Stimulated activated CD8-positive, alpha-beta memory T cell treated with anti-CD3 and anti-CD28 coated beads, Interleukin-12 subunit alpha, Interleukin-12 subunit beta, amount 100 ng/mL, for 24 hours (primary cell): ENCODE data around the gene FGD2.
"Not testable (repeated sequence)": the region's sequence is repeated elsewhere in the genome, so short reads cannot be mapped to it uniquely, and the experiment has no call there.

Source experiments
- DNase-seq: peaks from one replicate; pipeline ENCODE4 v3.0.0-alpha.2; 2020; ENCODE audit errors: extremely low read depth

Gene FGD2

DNA sequence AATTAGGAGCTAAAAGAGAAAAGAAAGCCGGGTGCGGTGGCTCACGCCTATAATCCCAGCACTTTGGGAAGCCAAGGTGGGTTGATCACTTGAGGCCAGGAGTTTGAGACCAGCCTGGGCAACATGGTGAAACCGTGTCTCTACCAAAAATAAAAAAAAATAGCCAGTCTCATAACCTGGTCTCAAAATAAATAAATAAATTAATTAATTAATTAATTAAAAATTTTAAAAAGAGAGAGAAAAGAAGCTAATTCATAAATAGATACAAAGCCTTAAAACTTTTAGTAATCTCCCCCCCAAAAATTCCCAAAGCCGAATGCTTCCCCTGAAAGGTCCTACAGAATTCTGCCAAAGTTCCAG, 53.5 kb downstream of the FGD2 start:
- not testable (repeated sequence) for DNase-seq

DNA sequence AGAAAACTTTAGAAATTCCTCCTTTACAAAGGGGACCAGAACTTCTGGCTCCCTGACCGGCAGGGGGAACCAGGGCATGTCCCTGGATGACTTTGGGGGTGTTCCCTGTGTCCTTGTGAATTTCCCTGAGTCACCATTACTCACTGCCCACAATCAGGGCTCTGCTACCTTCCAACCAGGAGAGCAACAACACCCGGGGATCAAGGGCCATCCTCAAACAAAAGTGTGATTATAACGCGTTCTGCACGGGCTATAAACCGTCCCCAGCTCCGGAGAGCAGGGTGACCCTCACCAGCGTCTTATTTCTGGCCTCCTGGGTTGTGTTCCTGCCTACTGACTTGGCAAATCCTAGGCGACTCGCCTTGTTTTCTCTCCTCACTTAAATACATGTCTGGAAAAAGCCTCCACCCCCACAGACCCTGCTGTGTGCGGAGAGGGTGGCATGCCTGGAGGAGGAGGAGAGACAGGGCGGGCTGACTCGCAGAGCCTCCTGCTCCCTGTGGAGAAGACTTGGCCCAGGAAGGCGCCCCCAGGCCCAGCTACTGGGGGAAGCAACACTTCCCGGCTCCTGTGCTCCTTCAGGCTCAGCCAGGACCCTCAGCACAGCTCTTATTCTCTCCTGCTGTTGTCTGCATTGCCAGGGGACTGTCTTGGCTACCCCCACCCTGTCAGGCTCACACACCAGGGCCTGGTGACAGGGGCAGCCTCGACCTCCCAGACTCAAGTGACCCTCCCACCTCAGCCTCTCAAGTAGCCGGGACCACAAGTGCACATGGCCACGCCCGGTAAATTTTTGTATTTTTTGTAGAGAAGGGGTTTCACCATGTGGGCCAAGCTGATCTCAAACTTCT, 54.1 kb downstream of the FGD2 start:
- no peak for DNase-seq

DNA sequence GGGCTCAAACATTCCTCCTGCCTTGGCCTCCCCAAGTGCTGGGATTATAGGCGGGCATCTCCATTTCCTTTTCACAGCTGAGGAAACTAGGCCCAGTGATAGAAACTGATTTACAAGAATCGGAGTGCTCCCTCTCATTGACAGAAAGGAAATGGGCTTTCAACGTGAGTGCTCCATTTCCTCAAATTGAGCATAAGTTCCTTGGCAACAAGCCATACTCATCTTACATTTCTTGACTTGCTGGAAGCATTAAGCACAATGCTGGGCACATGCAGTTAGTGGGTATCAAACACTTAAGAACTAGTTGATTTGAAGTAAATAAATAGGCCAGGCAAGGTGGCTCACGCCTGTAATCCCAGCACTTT, 54.7 kb downstream of the FGD2 start:
- DNase-seq = no peak

DNA sequence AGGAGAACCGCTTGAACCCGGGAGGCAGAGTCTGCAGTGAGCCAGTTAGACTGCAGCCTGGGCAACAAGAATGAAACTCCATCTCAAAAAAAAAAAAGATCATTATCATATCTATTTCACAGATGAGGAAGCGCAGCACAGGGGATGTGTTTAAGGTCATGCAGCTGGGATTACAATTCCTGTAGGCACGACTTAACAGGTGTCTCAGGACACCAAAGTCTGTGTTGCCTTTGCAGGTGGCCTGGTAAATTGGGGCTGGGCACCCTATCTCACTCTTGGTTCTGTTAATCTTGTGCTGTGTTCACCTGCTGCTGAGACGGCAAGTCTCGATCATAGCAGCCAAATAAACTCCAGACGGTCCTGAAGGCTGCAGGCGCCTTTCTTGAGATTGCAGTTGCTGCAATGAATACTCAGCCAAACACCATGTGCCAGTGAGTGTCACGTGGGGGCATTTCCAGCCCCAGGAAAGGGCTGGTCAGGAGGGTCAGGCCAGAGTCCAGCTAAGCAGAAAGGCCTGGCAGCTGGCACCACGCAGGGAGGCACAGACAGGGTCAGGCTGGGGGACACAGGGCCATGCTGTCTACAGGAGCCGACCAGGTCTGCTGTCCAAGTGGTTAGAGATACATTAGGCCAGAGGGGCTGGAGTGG, 55.8 kb downstream of the FGD2 start:
- DNase-seq = no peak

DNA sequence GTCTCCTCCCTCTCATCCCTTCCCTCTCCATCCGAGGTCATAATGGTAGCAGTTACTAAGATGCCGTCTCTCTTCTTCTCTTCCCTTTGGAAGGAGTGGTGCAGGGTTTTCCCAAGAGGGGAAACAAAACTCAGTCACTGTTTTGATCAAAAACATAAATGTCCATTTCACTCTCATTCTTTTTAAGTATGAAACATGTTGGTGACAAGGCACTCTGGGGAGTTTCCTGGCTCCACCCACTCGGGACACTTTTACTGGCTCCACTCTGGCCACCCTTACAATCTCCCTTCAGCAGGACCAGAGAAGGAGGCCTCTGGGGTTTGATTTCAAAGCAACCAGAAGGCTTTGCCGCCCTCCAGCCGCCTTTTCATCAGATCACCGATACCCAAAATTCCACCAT, 57.0 kb downstream of the FGD2 start:
- DNase-seq = no peak

DNA sequence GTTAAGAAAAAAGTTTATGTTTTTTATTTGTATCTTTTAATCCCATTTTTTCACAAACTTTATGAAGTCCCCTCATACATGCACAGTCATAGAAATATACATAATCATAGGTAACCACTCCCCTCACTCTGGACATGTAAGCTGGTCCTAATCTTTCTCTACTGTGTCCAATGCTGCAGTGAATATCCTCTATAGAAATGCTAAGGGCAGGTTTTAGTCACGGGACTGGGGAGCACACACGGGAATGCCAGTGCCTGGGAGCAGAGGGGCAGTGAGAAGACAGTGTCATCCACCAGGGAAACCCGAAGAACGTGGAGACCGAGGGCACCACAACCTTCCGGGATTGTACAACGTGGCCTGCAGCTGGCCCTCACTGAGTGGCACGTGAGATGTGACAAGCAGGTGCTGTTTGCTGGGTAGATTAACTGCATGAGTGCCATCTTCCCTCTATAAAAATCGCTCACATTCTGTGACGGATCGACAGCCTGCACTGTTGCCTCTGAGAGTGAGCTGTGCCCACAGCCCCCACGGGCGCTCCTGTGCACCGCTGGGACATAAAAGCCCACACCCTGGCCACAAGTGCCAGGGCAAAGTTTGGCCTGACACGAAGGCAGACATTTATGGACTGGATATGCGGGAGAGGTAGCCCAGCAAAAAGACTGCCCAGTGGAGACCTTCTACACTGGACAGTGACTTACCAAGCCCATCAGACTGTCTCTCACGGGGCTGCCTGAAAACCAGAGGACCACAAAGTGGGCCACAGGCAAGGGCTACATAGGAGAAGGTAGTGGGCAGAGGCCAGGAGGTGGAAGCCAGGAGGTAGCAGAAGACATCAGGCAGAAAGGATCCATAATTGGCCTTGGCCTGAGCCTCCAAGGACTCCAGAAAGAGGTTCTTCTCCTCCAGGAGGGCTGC, 63.2 kb downstream of the FGD2 start:
- DNase-seq = no peak

DNA sequence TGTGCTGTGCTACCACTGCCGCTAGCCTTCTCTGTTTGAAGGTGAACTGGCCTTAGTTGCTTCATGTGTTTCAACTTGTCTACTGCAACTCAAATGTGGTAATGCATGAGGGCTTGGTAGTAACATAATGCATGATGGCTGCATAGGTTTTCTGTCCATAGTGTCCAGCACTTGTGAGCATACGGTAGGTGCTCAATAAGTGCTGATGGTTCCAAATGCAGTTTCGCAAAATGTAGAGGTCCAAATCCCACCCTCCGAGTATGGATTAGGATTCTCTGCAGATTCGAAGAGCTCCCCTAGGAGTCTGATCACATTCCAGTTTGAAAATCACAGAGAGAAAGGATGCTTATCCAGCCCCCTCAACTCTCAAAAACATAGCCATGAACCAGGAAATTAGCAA, 64.2 kb downstream of the FGD2 start:
- no peak for DNase-seq

DNA sequence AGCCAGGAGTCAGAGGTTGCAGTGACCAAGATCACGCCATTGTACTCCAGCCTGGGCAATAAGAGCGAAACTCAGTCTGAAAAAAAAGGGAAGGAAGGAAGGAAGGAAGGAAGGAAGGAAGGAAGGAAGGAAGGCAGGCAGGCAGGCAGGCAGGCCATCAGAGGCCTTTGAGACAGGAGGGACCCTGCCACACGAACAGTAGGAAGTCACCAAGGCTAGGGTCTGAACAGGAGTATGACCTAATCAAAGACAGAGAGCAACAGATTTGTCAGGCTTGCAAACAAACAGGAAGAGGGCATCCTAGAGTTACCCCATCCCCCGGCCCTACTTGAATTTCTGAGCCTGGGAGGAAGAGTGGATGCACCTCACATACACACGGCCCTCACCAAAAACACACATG, 67.1 kb downstream of the FGD2 start:
- no peak for DNase-seq

DNA sequence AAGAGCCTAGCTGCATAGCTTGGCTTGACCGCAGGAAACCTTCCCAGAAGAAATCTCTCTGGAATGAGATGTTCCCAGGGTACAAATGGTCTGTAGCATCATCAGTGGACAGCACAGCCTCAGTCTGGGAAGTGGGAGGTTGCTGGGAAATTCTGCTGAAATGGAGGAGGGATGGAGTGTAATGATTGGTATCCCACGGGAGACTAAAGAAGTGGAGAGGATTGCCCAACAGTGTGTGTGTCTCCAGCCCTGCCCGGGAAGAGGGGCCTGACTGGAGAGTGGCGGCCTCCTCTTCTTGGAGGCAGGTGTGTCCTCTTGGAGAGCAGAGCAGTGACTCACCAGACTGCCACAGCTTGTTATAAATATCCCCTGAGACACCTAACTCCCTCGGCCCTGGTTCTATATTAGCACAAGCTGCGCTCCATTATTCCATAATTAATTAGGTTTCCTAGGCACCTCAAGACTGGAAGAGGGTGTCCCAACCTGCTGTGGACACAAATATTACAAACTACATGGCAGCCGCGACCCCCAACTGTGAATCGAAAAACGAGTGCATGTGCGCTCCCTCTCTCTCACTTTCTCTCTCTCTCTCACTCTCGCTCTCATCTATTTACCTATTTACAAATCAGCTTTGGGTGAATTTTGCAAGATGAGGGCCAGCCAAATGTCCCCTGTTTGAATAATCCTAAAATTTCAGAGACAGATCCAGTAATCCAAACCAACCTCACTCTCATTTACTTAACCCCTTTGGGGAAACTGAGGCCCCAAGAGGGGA, 68.8 kb downstream of the FGD2 start:
- DNase-seq = no peak

DNA sequence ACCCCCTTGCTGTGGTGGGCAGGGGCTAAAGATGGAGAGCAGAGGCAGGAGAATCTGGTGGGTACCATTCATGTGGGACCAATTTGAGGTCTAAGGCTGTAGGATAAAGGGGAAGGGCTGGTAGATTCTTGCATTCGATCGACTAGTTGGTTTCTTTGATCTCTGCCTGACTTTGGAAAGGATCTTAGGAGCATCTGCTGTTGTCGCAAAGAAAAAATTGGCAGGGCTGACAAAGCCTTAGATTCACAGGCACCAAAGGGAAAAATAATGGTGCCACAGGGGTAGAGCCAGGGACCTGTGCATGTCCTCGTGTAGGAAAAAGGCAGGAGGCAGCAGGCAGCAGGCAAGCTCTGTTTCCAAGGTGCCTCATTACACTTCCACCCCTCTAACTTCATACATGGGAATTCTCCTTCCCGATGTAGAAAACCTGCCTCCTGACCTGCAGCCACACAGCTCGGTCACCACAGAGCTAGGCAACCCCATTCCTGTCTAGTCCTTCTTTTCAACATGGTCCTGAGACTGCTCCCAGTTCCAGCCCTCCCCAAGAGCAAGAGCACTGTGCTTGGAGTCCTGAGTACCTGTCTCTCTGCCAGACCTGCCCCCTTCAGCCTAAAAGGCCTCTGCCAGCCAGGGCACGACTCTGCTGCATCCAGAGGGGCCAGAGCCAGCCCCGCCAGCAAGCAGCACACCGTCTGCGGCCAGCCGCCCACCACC, 71.9 kb downstream of the FGD2 start:
- DNase-seq = no peak

DNA sequence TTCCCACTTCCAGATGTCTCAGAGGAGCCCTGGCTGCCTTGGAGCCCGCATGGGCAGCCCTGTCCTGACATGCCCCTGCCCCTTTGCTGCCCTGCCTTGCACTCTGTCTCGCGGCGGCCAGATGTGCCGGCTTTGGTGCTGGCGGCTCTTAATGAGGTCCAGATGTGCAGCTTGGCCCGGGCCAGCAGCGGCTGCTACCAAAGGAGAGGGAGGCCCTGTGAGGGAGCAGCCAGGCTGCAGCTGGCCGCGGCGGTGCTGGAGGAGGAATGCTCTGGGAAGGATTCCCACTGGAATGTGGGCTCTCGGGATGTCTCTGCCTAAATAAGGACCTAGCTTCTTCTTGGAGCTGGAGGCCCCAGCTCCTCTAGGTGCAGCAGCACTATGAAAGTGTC, 72.4 kb downstream of the FGD2 start:
- DNase-seq = no peak
